ENCODE data around the gene PDE3B. TPM values are rescaled to one million over a fixed set of nuclear protein-coding genes. Genes with fewer than 3 reads are reported as not detected.

The PDE3B gene
- polyA plus RNA-seq, 1 of the 3 experiments (the other 2 are of a cell fraction), result 0.26 TPM

- TF ChIP-seq FOXM1 (IDR thresholded peaks at IDR 0.05; ENCODE audit: low read depth), result no peak
- TF ChIP-seq RXRA (IDR thresholded peaks at IDR 0.05; ENCODE audit: borderline replicate concordance, low read depth), result no peak
- no peak for TF ChIP-seq EP300 (IDR thresholded peaks at IDR 0.05; ENCODE audit: borderline replicate concordance in 1 of 2, low read depth in 1 of 2, low read length in 1 of 2)
- TF ChIP-seq FOXJ3 (CRISPR knock-in tag; IDR thresholded peaks at IDR 0.05), result no peak
- no peak for TF ChIP-seq ELF1 (IDR thresholded peaks at IDR 0.05)
- no peak for TF ChIP-seq GABPA (IDR thresholded peaks at IDR 0.05; ENCODE audit: low read depth)
- no peak for TF ChIP-seq USF2 (IDR thresholded peaks at IDR 0.05; ENCODE audit: borderline replicate concordance, low read depth, low read length)
- no peak for TF ChIP-seq MAX (IDR thresholded peaks at IDR 0.05; ENCODE audit: low read depth)
- no peak for TF ChIP-seq GATA2 (CRISPR knock-in tag; IDR thresholded peaks at IDR 0.05)
- no peak for TF ChIP-seq YY1 (IDR thresholded peaks at IDR 0.05; ENCODE audit: low read depth)
Measured at GRCh38 chr11:14914536-14914935, 270.9 kb downstream of the PDE3B start (continued).

GRCh38 chr11:14916403-14916802 is 272.8 kb downstream of the PDE3B start:
- no peak for TF ChIP-seq REST (IDR thresholded peaks at IDR 0.05; ENCODE audit: low read depth, low read length)
- TF ChIP-seq RAD21 (IDR thresholded peaks at IDR 0.05; ENCODE audit: low read length), result no peak
- TF ChIP-seq USF1 (IDR thresholded peaks at IDR 0.05; ENCODE audit: borderline replicate concordance, low read depth), result no peak
- no peak for TF ChIP-seq CHD2 (IDR thresholded peaks at IDR 0.05; ENCODE audit: low read length, partially characterized antibody)
- no peak for TF ChIP-seq FOXJ3 (CRISPR knock-in tag; IDR thresholded peaks at IDR 0.05)
- no peak for TF ChIP-seq GATA2 (CRISPR knock-in tag; IDR thresholded peaks at IDR 0.05)
- no peak for TF ChIP-seq SIN3A (IDR thresholded peaks at IDR 0.05; ENCODE audit: borderline replicate concordance, low read depth, low read length)
- no peak for TF ChIP-seq RXRA (IDR thresholded peaks at IDR 0.05; ENCODE audit: borderline replicate concordance, low read depth)
- no peak for TF ChIP-seq NFIC (IDR thresholded peaks at IDR 0.05; ENCODE audit: borderline replicate concordance)
- DNase-seq, result no peak
- H3K4me3 ChIP-seq (ENCODE audit: low read depth in 2 of 2, low read length in 1 of 2), result no peak overlapping the region
- H4K20me1 ChIP-seq (ENCODE audit: insufficient read depth), result no peaks in the 10 kb centered on the region
- no peak overlapping the region for H2AFZ ChIP-seq (ENCODE audit: low read depth)
- H3K9ac ChIP-seq, result no peak overlapping the region
- H3K27me3 ChIP-seq (ENCODE audit: insufficient read depth), result no peaks in the 10 kb centered on the region
- H3K4me2 ChIP-seq, result no peak overlapping the region
- ChIA-PET POLR2A (no interaction called here), CTCF (no interaction called here)
- no peaks in the 10 kb centered on the region for H3K9me3 ChIP-seq
- 33% methylated on average over 1 of the region's 1 CpG for WGBS (ENCODE audit: low lambda C conversion rate)
- no peaks in the 10 kb centered on the region for H3K79me2 ChIP-seq (ENCODE audit: insufficient read depth)
- H3K36me3 ChIP-seq (replicated peaks in 1 of 2; ENCODE audit: control insufficient read depth in 1 of 2, insufficient read depth in 2 of 2, low read length in 1 of 2), result no peaks in the 10 kb centered on the region
- H3K4me1 ChIP-seq (ENCODE audit: control insufficient read depth in 1 of 2, insufficient read depth in 2 of 2, low read depth in 1 of 2, low read length in 1 of 2), result no peaks in the 10 kb centered on the region
- no peak overlapping the region for H3K27ac ChIP-seq (ENCODE audit: low read depth in 2 of 2, low read length in 1 of 2)
- H3K9me2 ChIP-seq, result no peaks in the 10 kb centered on the region
- no peaks in the 10 kb centered on the region for H3F3A ChIP-seq (replicated peaks; ENCODE audit: insufficient read depth)

Small RNA genes lying within 50 kb of the gene (small RNA-seq; reads per million reads assigned to genes)
- gene CALCP, result 0 reads per million in 7 experiments

Other genes starting within 250 kb of the PDE3B start
- gene COPB1, start 144.0 kb upstream of the PDE3B start, polyA plus RNA-seq (2012; rRNA removed), result 81.0 and 96.2 TPM in 2 replicates
- gene PSMA1, start 123.4 kb upstream of the PDE3B start, polyA plus RNA-seq (2012; rRNA removed), result 166 and 226 TPM in 2 replicates
- gene CYP2R1, start 248.4 kb downstream of the PDE3B start, polyA plus RNA-seq (2012; rRNA removed), result 9.3 and 10.9 TPM in 2 replicates

Measured in SK-N-SH (cell line).